Thyroid gland (tissue), 4 donors: ENCODE results near the gene ANKRD65.

ENCODE experiments used
- POLR2A ChIP-seq, 2 donors: fragments of 450-650 bp; IDR thresholded peaks; one replicate each; pipeline ENCODE4 v1.6.1; 2017; ENCODE audit warnings: antibody characterized with exemption in 2 of 2, mild to moderate bottlenecking in 2 of 2, moderate library complexity in 1 of 2
- TF ChIP-seq, protein P1 (sequence below), 6 experiments: fragments of 200-600 bp in 3 of 6; fragments of 450-650 bp in 3 of 6; sonication (generic) in 3 of 6; IDR thresholded peaks; one replicate each; pipeline ENCODE4 v1.5.1; 2016 to 2019; ENCODE audit warnings: antibody characterized with exemption in 6 of 6, mild to moderate bottlenecking in 2 of 6, inconsistent platforms in 1 of 6, moderate library complexity in 1 of 6

DNA sequence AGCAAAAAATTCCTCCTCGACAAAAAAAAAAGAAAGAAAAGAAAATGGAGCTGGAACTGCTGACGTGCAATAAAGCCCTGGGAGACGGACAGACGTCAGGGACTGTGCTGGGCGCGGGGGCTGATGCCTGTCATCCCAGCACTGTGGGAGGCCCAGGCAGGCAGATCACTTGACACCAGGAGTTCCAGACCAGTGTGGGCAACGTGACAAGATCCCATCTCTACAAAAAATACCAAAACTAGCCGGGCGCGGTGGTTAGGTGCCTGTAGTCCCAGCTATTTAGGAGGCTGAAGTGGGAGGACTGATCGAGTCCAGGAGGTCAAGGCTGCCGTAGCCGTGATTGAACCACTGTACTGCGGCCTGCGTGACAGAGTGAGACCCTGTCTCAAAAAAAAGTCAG, 3.6 kb upstream of the ANKRD65 start:
- TF ChIP-seq, protein P1, sequence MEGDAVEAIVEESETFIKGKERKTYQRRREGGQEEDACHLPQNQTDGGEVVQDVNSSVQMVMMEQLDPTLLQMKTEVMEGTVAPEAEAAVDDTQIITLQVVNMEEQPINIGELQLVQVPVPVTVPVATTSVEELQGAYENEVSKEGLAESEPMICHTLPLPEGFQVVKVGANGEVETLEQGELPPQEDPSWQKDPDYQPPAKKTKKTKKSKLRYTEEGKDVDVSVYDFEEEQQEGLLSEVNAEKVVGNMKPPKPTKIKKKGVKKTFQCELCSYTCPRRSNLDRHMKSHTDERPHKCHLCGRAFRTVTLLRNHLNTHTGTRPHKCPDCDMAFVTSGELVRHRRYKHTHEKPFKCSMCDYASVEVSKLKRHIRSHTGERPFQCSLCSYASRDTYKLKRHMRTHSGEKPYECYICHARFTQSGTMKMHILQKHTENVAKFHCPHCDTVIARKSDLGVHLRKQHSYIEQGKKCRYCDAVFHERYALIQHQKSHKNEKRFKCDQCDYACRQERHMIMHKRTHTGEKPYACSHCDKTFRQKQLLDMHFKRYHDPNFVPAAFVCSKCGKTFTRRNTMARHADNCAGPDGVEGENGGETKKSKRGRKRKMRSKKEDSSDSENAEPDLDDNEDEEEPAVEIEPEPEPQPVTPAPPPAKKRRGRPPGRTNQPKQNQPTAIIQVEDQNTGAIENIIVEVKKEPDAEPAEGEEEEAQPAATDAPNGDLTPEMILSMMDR (IDR thresholded peaks at IDR 0.05) = no peak
- no peak for TF ChIP-seq POLR2A (IDR thresholded peaks at IDR 0.05)
